GM19468 (cell line): ENCODE data around the gene ABCB8.
A peak's percentile ranks its signal among the peaks of the same experiment; 100 is the strongest.

Experiments
- ATAC-seq: cut with Tn5 transposase; IDR thresholded peaks from one replicate; pipeline ENCODE4 v1.9.1; 2021; ENCODE audit warnings: mild to moderate bottlenecking, moderate library complexity, moderate number of reproducible peaks; ENCODE audit not compliant: unreplicated experiment; ENCODE audit errors: extremely low read depth

ABCB8 gene

GRCh38 chr7:151081170-151082101 is 53.2 kb downstream of the ABCB8 start:
- no peak for ATAC-seq

GRCh38 chr7:151082141-151083070 is 54.2 kb downstream of the ABCB8 start:
- ATAC-seq, result no peak

- peak; percentile 21 for ATAC-seq
Measured at GRCh38 chr7:151083071-151083823, 55.0 kb downstream of the ABCB8 start, which contains the start of gene TMUB1. TMUB1 (minus strand) TSS chr7:151083493; CDS start chr7:151082563, 930 bp downstream.

- ATAC-seq, result no peak
Measured at GRCh38 chr7:151083824-151084160, 55.5 kb downstream of the ABCB8 start.

GRCh38 chr7:151085329-151085690 is 57.1 kb downstream of the ABCB8 start:
- ATAC-seq, result no peak

GRCh38 chr7:151085691-151086620 is 57.7 kb downstream of the ABCB8 start, which contains the start of gene AGAP3:
AGAP3 (plus strand) TSS chr7:151086475; CDS start chr7:151086742, 267 bp downstream.
- ATAC-seq, result no peak

GRCh38 chr7:151086802-151087244 is 58.6 kb downstream of the ABCB8 start:
- ATAC-seq, result no peak

- ATAC-seq, result no peak
Measured at GRCh38 chr7:151087245-151088018, 59.2 kb downstream of the ABCB8 start.

- ATAC-seq, result no peak
Measured at GRCh38 chr7:151088019-151088855, 60.0 kb downstream of the ABCB8 start.

GRCh38 chr7:151088856-151089699 is 60.8 kb downstream of the ABCB8 start:
- ATAC-seq, result no peak

GRCh38 chr7:151089893-151090730 is 61.9 kb downstream of the ABCB8 start:
- no peak for ATAC-seq

GRCh38 chr7:151091003-151091402 is 62.8 kb downstream of the ABCB8 start:
- no peak for ATAC-seq

- no peak for ATAC-seq
Measured at GRCh38 chr7:151091431-151091830, 63.2 kb downstream of the ABCB8 start.

- no peak for ATAC-seq
Measured at GRCh38 chr7:151091988-151092387, 63.7 kb downstream of the ABCB8 start.

GRCh38 chr7:151093748-151094147 is 65.5 kb downstream of the ABCB8 start:
- ATAC-seq, result no peak

- no peak for ATAC-seq
Measured at GRCh38 chr7:151094675-151095074, 66.4 kb downstream of the ABCB8 start.
